ENCODE results near the gene MACROH2A1.

Gene MACROH2A1

GRCh38 chr5:135435467-135436330 is 36.7 kb upstream of the MACROH2A1 start:
- no peak for DNase-seq

DNA sequence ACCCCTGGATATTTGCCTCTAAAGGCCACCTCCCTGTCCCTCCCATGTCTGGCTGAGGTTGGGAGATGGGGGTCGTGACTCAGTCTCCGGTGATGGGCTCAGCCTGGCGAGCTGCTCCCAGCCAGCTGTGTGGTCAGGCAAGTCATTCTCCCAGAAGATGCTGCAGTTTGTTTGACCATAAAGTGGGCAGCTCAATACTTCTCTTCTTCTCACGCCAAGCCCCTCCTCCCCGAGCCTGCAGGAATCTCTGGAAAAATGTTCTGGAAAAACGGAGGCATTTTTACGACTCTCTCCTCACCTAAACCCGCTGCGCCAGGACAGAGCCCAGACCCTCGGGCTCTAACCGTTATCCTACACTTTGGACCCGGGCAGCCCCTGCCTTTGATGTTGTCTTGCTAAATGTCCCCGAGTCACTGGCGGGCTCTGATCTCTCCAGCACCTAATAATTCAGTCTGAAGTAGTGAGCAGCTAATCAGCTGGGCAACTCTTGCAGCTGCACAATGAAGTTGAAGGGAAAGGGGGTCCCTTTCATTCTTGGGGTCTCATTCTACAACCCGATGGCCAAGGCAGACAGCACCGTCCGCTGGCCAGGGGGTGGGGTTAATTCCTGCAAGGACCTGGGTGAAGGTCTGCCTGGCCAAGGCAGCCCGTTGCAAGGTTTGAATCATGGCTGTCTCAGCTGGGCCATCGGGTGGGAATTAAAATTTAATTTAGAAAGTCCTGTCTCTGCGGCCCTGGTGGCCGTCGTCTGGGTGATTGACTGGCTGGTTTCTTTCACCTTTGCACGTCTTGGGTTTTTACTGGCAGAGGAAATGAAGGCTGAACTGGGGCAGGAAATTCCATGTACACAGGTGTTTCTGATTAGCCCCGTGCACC is 35.8 kb upstream of the MACROH2A1 start:
- DNase-seq = no peak

GRCh38 chr5:135433681-135434426 is 34.8 kb upstream of the MACROH2A1 start:
- DNase-seq = no peak

- no peak for DNase-seq
These were observed 33.1 kb upstream of the MACROH2A1 start for GRCh38 chr5:135432113-135432512.

- no peak for DNase-seq
These were observed 31.1 kb upstream of the MACROH2A1 start for GRCh38 chr5:135430135-135430437.

DNA sequence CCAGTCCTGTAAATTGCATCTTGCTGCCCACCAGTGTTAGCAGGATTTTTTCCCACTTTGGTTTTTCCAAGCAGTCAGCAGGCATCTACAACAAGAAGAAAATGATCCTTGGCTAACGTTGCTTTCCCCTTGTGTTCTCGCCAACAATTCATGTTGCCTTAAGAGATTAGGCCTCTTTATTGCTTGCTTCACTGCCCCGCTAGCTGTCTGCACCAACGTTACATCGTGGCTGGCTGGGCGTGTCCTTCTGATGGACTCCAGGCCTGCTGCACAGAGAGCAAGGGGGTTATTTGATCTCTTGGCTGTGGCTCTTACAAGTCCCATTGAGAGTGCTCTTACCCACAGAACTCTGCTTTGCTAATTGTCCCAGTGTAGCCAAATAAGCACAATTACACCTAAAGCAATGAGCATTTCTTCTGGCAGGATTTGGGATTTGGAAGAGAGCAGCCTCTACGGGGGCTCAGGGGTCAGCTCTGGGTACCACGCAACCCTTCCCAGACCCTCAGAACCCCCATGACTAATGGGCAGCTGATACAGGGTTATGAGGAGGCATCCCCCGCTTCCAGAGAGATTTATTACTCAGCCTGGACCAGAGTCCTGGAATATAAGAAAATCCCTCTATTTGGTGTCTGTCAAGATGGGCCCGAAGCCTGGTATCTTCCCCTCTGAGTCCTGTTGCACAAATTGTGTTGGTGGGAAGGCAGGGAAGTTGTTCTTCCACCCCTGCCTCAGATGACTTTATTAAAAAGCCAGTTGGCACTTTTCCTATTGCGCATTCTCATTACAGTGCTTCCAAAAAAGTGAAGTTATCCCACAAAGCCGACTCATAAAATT is 30.5 kb upstream of the MACROH2A1 start:
- DNase-seq = no peak

- no peak for DNase-seq
These were observed 29.6 kb upstream of the MACROH2A1 start for GRCh38 chr5:135428586-135428985.

DNA sequence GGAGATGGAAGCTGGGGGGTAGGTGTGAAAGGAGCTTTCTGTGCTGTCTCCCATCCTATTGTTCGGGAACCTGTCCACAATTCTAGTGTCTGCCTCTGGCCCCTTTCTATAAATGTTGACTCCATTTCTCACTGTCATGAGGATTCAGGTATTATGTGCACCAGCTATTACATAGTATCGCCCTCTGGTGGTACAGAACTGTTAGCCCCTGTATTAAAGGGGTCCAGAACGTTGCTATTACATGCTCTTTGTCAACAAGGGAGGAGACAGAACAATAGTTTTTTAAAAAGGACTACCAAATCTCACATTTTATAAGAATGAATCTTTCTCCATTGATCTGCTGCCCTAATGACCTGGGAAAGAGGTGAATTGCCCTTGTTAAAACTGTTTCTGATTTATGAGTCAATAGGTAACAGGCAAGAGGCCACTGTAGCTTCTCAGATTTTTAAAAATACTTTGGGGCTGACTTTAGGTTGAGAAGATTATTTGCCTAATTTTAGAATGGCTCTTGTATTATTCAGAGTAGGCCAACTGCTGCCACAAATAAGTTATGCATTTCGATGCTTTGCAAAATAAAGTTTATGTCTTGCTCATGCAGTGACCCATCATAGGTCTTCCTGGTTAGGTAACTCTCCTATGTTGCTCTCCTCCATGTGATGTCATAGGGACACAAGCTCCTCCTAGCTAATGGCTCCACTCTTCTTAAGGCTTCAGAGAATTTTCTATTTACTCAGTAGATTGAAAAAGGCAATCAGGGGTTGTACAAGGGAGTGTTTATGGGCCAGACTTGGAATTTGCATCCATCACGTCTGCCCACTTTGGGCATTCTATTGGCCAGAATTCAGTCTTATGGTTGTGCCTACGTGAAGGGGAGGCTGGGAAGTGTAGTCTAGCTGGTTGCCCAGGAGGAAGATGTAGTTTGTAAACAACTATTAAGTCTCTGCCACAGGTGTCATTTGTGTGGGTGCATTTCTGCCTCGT is 27.4 kb upstream of the MACROH2A1 start:
- DNase-seq = no peak

DNA sequence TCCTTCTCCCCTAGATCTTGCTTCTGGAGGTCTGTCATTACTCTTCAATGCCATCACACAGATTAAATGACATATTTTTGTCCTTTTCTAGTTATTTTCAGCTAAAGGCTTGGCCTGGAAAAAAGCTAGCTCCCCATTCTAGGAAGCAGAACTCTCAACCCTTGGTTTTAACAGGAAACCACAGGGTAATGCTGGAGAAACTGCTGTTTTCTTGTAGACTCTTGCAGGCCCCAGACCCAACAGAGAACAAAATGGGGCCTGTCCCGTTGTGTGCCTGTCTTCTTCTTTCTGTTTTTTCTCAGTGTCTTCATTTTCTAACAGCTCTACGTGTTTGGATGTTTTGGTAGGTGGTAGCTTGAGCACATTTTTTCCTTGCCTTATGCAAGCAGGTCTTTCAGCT is 26.6 kb upstream of the MACROH2A1 start:
- no peak for DNase-seq

- DNase-seq = no peak
These were observed 24.8 kb upstream of the MACROH2A1 start for GRCh38 chr5:135423846-135424168.

- no peak for DNase-seq
These were observed 24.3 kb upstream of the MACROH2A1 start for GRCh38 chr5:135423146-135423845.

- DNase-seq = no peak
These were observed 23.4 kb upstream of the MACROH2A1 start for GRCh38 chr5:135422419-135422818.

DNA sequence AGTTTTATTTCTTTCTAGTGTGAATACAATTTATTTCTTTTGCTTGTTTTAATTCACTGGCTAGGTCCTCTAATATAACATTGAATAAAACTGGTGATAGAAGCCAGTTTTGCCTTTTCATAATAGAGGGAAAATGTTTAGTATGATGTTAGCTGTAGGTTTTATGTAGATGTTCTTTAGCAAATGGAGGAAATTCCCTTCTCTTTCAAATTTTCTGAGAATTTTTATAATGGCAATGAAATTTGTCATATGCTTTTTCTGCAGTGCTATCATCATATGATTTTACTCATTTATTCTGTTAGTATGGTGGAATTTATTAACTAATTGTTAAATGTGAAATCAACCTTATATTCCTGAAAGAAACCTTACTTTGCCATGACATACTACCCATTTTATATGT is 18.1 kb upstream of the MACROH2A1 start:
- no peak for DNase-seq

DNA sequence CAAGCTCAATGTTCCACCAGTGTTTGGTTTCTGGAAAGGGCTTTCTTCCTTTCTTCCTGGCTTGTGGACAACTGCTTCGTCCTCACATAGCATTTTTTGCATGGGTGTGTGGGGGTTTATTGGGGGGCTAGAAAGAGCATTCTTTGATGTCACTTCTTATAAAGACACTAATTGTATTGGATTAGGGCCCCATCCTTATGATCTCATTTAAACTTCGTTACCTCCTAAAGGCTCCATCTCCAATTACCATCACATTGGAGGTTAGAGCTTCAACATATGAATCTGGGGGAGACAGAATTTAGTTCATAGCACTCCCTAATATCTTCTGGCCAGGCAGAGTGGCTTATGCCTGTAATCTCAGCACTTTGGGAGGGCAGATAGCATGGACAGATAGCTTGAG is 6.1 kb upstream of the MACROH2A1 start:
- DNase-seq = no peak

DNA sequence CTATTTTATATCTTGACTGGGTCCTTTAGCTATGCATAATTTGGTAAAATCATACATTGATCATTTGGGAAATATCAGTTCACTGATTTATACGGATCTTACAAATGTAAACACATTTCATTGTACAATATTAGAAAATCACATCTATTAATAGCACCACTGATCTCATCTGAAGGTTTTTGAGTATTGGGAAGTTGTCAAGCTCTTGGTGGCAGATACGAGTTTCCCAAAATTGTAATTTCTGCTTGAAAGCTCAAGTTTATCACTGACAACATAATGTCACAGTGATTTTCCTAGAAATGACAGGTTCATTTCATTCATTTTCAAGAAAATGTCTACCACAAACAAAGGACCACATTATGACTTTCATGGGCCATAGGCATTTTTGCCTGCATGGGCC is 3.0 kb upstream of the MACROH2A1 start:
- no peak for DNase-seq

GRCh38 chr5:135400866-135401265 is 1.8 kb upstream of the MACROH2A1 start:
- DNase-seq = no peak

GRCh38 chr5:135399794-135400542 is 937 bp upstream of the MACROH2A1 start:
- no peak for DNase-seq

- no peak for DNase-seq
These were observed 724 bp downstream of the MACROH2A1 start for GRCh38 chr5:135398160-135398854.

- no peak for DNase-seq
These were observed 1.9 kb downstream of the MACROH2A1 start for GRCh38 chr5:135397084-135397483.

Measured in NCI-H1048 (cell line).